A549 treated with CpdA at 1 μM for 4 hours (cell line): Measurements from ENCODE around the gene PPT1. TPM values are rescaled to one million over a fixed set of nuclear protein-coding genes. Genes with fewer than 3 reads are reported as not detected.

ENCODE experiments used
- total RNA-seq: library from RNA; stranded (reverse); fragments of 200-300 nt; extraction: Qiagen RNA extraction; gene quantifications from 5 replicates; pipeline ENCODE4 v1.2.3, GENCODE V29; 2022; ENCODE audit warnings: low read depth

Gene PPT1
- total RNA-seq: 60.7 to 70.8 TPM (median 63.7 TPM) in 5 replicates

GRCh38 chr1:40096977-40097782 lies at the start of gene PPT1:
Gene PPT1, minus strand, starts transcription at chr1:40097252. Its CDS starts 14 bp downstream, at chr1:40097238.

GRCh38 chr1:40040511-40041465 lies 56.3 kb downstream of the PPT1 start, which contains the start of gene CAP1:
Gene CAP1, plus strand, starts transcription at chr1:40040729. Its CDS starts 18,618 bp downstream, at chr1:40059347.

Other genes with a start within 250 kb of the PPT1 start
- 15.2 to 17.5 TPM (median 16.5 TPM) in 5 replicates for gene TRIT1, start 213.7 kb downstream of the PPT1 start, total RNA-seq
- 0.99 to 1.4 TPM (median 1.3 TPM) in 5 replicates for gene MYCL, start 195.3 kb downstream of the PPT1 start, total RNA-seq
- 4.2 to 4.8 TPM (median 4.7 TPM) in 5 replicates for gene MFSD2A, start 142.1 kb downstream of the PPT1 start, total RNA-seq
- 199 to 281 TPM (median 222 TPM) in 5 replicates for gene CAP1, start 56.5 kb downstream of the PPT1 start, total RNA-seq
- 4.6 to 6.8 TPM (median 5.5 TPM) in 5 replicates for gene RLF, start 64.1 kb upstream of the PPT1 start, total RNA-seq
- gene TMCO2, start 150.7 kb upstream of the PPT1 start, total RNA-seq: not detected in 5 replicates
- gene ZMPSTE24, start 161.0 kb upstream of the PPT1 start, total RNA-seq: 35.5 to 47.1 TPM (median 39.2 TPM) in 5 replicates
- gene COL9A2, start 220.0 kb upstream of the PPT1 start, total RNA-seq: 0.11 to 0.47 TPM (median 0.18 TPM) in 5 replicates